Ishikawa (cell line): Measurements from ENCODE around the gene CNTNAP2.

ENCODE experiments used
- CEBPB ChIP-seq: IDR thresholded peaks from 2 replicates; pipeline ENCODE4 v1.6.1; 2012
- CREB1 ChIP-seq: IDR thresholded peaks from 2 replicates; pipeline ENCODE4 v1.6.1; 2012; ENCODE audit warnings: low read depth
- EGR1 ChIP-seq: IDR thresholded peaks from 2 replicates; pipeline ENCODE4 v1.6.1; 2012
- EP300 ChIP-seq: IDR thresholded peaks from 2 replicates; pipeline ENCODE4 v1.6.1; 2012; ENCODE audit warnings: borderline replicate concordance
- FOXM1 ChIP-seq: IDR thresholded peaks from 2 replicates; pipeline ENCODE4 v1.6.1; 2012; ENCODE audit warnings: low read depth, borderline replicate concordance
- NFIC ChIP-seq: IDR thresholded peaks from 2 replicates; pipeline ENCODE4 v1.6.1; 2012
- RAD21 ChIP-seq: IDR thresholded peaks from 2 replicates; pipeline ENCODE4 v1.6.1; 2012; ENCODE audit warnings: low read depth
- TAF1 ChIP-seq: IDR thresholded peaks from 2 replicates; pipeline ENCODE4 v1.6.1; 2012; ENCODE audit warnings: low read depth, mild to moderate bottlenecking
- TCF12 ChIP-seq: IDR thresholded peaks from 2 replicates; pipeline ENCODE4 v1.6.1; 2012; ENCODE audit warnings: low read depth
- TEAD4 ChIP-seq: IDR thresholded peaks from 2 replicates; pipeline ENCODE4 v1.6.1; 2012
- YY1 ChIP-seq: IDR thresholded peaks from 2 replicates; pipeline ENCODE4 v1.6.1; 2012; ENCODE audit warnings: low read depth
- ZBTB7A ChIP-seq: IDR thresholded peaks from 2 replicates; pipeline ENCODE4 v1.6.1; 2012; ENCODE audit warnings: low read depth
- TF ChIP-seq, protein P1 (sequence below): IDR thresholded peaks from 2 replicates; pipeline ENCODE4 v1.6.1; 2012
- TF ChIP-seq, protein P2 (sequence below): IDR thresholded peaks from 2 replicates; pipeline ENCODE4 v1.6.1; 2012; ENCODE audit warnings: low read depth, mild to moderate bottlenecking
- TF ChIP-seq, protein P3 (sequence below): IDR thresholded peaks from 2 replicates; pipeline ENCODE4 v1.6.1; 2012

CNTNAP2 gene

DNA sequence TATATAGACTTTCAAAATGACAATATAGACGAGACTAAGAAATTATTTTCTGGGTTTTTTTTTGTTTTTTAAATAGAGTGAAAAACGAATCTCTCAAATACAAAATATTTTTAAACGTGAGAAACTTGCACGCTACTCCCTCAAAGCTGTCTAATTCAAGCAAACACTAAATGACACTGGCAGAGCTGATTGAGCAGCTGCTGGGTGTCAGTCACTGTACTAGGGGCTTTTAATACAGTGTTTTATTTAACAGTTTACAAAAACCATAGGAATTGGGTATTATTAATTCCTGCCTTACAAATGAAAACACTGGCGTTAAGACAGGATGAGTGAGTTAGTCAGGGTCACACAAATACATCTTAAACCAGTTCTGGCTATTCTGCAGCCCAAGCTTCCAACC, 1264.3 kb downstream of the CNTNAP2 start:
- no peak for TF ChIP-seq CEBPB
- TF ChIP-seq, protein P1, sequence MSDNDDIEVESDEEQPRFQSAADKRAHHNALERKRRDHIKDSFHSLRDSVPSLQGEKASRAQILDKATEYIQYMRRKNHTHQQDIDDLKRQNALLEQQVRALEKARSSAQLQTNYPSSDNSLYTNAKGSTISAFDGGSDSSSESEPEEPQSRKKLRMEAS = no peak
- TF ChIP-seq CREB1 = no peak
- TF ChIP-seq FOXM1 = no peak
- TF ChIP-seq TAF1 = no peak
- TF ChIP-seq ZBTB7A = no peak
- TF ChIP-seq EGR1 = no peak
- TF ChIP-seq TEAD4 = no peak
- TF ChIP-seq EP300 = no peak
- TF ChIP-seq, protein P2, sequence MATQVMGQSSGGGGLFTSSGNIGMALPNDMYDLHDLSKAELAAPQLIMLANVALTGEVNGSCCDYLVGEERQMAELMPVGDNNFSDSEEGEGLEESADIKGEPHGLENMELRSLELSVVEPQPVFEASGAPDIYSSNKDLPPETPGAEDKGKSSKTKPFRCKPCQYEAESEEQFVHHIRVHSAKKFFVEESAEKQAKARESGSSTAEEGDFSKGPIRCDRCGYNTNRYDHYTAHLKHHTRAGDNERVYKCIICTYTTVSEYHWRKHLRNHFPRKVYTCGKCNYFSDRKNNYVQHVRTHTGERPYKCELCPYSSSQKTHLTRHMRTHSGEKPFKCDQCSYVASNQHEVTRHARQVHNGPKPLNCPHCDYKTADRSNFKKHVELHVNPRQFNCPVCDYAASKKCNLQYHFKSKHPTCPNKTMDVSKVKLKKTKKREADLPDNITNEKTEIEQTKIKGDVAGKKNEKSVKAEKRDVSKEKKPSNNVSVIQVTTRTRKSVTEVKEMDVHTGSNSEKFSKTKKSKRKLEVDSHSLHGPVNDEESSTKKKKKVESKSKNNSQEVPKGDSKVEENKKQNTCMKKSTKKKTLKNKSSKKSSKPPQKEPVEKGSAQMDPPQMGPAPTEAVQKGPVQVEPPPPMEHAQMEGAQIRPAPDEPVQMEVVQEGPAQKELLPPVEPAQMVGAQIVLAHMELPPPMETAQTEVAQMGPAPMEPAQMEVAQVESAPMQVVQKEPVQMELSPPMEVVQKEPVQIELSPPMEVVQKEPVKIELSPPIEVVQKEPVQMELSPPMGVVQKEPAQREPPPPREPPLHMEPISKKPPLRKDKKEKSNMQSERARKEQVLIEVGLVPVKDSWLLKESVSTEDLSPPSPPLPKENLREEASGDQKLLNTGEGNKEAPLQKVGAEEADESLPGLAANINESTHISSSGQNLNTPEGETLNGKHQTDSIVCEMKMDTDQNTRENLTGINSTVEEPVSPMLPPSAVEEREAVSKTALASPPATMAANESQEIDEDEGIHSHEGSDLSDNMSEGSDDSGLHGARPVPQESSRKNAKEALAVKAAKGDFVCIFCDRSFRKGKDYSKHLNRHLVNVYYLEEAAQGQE = no peak
- TF ChIP-seq RAD21 = no peak
- TF ChIP-seq NFIC = no peak

DNA sequence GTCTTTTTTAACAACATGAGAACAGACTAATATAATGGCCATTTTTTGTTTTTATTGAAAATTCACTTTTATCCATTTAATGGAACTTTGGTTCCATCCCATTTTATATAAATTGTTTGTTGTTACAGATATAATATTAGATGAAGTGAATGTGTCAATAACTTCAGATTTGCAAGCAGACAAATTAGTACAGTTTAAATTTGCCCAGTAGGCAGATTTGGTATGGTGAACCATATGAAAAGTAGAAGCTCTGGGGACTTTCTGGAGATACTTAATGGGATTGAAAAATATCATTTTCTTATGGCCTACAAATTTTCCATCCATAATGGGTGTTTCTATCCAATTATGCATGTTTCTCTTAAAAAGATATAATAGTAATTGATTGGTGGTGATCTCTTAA, 1277.7 kb downstream of the CNTNAP2 start:
- no peak for TF ChIP-seq ZBTB7A

DNA sequence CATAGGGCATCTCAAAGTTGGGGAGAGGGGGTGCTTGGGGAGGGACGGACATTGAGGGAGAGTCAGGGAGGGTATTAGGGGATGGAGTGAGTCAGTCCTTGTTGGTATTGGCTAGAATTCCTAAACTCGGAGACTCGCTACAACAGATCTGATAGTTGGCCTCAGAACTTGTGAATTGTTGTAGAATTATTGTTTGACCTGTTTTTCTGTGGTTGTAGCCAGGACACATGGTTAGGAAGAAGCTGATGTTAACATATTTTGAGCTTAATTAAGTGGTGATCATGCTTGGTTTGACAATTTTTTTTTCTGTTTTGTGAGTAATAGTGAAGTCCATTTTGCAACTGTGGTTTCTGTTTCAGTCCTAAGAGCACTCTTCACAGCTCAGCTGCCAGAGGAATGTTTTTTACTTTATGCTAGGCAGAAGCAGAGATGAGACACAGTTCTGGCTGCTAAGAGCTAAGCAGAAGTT, 1283.7 kb downstream of the CNTNAP2 start:
- TF ChIP-seq CREB1 (no peak), TEAD4 (no peak), FOXM1 (no peak), RAD21 (no peak), ZBTB7A (no peak), EP300 (no peak), CEBPB (no peak), TCF12 (no peak), YY1 (no peak), NFIC (no peak), EGR1 (no peak), TAF1 (no peak)
- TF ChIP-seq, protein P3, sequence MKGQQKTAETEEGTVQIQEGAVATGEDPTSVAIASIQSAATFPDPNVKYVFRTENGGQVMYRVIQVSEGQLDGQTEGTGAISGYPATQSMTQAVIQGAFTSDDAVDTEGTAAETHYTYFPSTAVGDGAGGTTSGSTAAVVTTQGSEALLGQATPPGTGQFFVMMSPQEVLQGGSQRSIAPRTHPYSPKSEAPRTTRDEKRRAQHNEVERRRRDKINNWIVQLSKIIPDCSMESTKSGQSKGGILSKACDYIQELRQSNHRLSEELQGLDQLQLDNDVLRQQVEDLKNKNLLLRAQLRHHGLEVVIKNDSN = no peak
- TF ChIP-seq, protein P2 = no peak

DNA sequence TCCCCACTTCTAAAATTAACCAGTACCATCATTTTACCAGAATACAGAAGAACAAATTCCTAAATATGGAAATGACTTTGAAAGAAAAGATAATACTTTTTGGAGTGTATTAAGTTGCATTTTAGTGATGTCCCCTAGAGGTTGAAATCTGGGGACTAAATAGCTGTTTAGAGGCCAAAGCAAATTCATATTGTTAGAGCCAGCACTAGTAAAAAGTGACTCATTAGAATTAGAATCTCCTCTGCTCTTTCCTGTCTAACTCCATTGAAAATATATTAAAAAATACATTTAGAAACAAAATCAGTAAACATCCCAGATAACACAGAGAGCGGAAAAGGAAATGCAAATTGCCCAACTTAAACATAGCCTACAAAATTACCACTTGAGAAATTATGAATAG, 1284.3 kb downstream of the CNTNAP2 start:
- TF ChIP-seq YY1 (no peak), CREB1 (no peak), TEAD4 (no peak), ZBTB7A (no peak), EGR1 (no peak)
- TF ChIP-seq, protein P2 = no peak
- TF ChIP-seq, protein P1 = no peak

DNA sequence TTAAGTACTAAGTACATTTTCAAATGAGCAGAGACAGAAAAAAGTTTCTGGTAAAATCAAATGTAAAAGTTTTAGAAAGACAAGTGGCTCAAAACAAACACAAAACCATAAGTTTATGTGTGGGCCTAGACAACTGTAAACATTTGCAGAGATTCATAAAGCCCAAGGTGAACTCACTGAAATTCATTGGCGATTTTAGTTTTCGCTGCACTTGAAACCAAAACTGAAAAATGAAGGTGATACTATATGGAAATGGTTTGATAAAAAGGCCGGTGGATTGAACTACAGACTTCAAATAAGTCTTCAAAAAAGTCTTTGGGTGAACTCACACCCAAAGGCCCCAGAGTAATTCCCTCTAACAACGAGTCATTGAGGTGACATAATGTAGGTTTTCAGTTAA, 1289.0 kb downstream of the CNTNAP2 start:
- TF ChIP-seq, protein P2 = no peak
- TF ChIP-seq TEAD4 (no peak), YY1 (no peak), TAF1 (no peak), EP300 (no peak)
